IMR-90 (cell line): Measurements from ENCODE around the gene CUX1. TPM values are rescaled to one million over a fixed set of nuclear protein-coding genes. Genes with fewer than 3 reads are reported as not detected.

ENCODE experiments used
- ATAC-seq: fragments of 200-7000 bp; cut with Tn5 transposase; 2 replicates; pipeline ENCODE4 v1.9.1; 2020; ENCODE audit warnings: low read depth, mild to moderate bottlenecking, moderate library complexity
- BruUV-seq: library from RNA; stranded (reverse); fragments of 400-500 nt; replicated peaks from 2 replicates; lab custom pipeline; 2021; lab: Mats Ljungman, UMichigan
- CTCF ChIA-PET: fragments of 300-600 bp; formaldehyde crosslinking; extraction: SDS; loops from one replicate; lab custom pipeline; 2021; ENCODE audit warnings: antibody characterized with exemption; lab: Yijun Ruan, JAX
- POLR2A ChIA-PET: fragments of 300-600 bp; sonication (Branson Sonifier 250); formaldehyde crosslinking; loops from one replicate; lab custom pipeline; 2022; ENCODE audit warnings: antibody characterized with exemption; ENCODE audit not compliant: unreplicated experiment; lab: Charles Lee
- DNase-seq: peaks from one replicate; pipeline ENCODE4 v3.0.0; 2013
- H2AFZ ChIP-seq: replicated peaks from 2 replicates; pipeline ENCODE3; 2013; ENCODE audit warnings: low read length, mild to moderate bottlenecking; ENCODE audit not compliant: poor library complexity
- H2AK5ac ChIP-seq: 2 replicates; pipeline ENCODE4 v1.6.1; 2013; ENCODE audit warnings: low read depth, low read length, inconsistent platforms
- H2AK9ac ChIP-seq: replicated peaks from 2 replicates; pipeline ENCODE3; 2013; ENCODE audit warnings: mild to moderate bottlenecking, low read depth, low read length, moderate library complexity; ENCODE audit not compliant: poor library complexity
- H2BK120ac ChIP-seq: 2 replicates; pipeline ENCODE4 v1.6.1; 2013; ENCODE audit warnings: low read depth, low read length, inconsistent platforms
- H2BK15ac ChIP-seq: 3 replicates; pipeline ENCODE4 v1.6.1; 2013; ENCODE audit warnings: low read depth, low read length, inconsistent platforms
- H2BK20ac ChIP-seq: 2 replicates; pipeline ENCODE4 v1.6.1; 2013; ENCODE audit warnings: low read depth, mild to moderate bottlenecking, inconsistent platforms, low read length, moderate library complexity
- H2BK5ac ChIP-seq: 2 replicates; pipeline ENCODE4 v1.6.1; 2013; ENCODE audit warnings: mild to moderate bottlenecking, low read depth, low read length, inconsistent platforms; ENCODE audit not compliant: poor library complexity, severe bottlenecking
- H3K14ac ChIP-seq: replicated peaks from 2 replicates; pipeline ENCODE4 v1.6.1; 2013; ENCODE audit warnings: low read depth, low read length, inconsistent platforms
- H3K18ac ChIP-seq: 2 replicates; pipeline ENCODE4 v1.6.1; 2013; ENCODE audit warnings: low read depth, low read length, control low read depth
- H3K23ac ChIP-seq: 2 replicates; pipeline ENCODE4 v1.6.1; 2013; ENCODE audit warnings: low read depth, low read length, inconsistent platforms
- H3K27ac ChIP-seq: 2 replicates; pipeline ENCODE4 v1.5.1; 2013; ENCODE audit warnings: mild to moderate bottlenecking, control low read depth, low read length; ENCODE audit not compliant: insufficient read depth
- H3K27me3 ChIP-seq: 2 replicates; pipeline ENCODE4 v1.6.1; 2013; ENCODE audit warnings: low read length; ENCODE audit not compliant: control insufficient read depth, insufficient read depth
- H3K36me3 ChIP-seq: 2 replicates; pipeline ENCODE4 v1.6.1; 2013; ENCODE audit warnings: low read length, mixed read lengths; ENCODE audit not compliant: control insufficient read depth, insufficient read depth
- H3K4ac ChIP-seq: 2 replicates; pipeline ENCODE4 v1.6.1; 2013; ENCODE audit warnings: low read depth, low read length, inconsistent platforms
- H3K4me1 ChIP-seq: 2 replicates; pipeline ENCODE4 v1.6.1; 2013; ENCODE audit warnings: low read length, mixed read lengths; ENCODE audit not compliant: control insufficient read depth, insufficient read depth
- H3K4me2 ChIP-seq: 2 replicates; pipeline ENCODE4 v1.6.1; 2013; ENCODE audit warnings: low read depth, mild to moderate bottlenecking, control low read depth, low read length, moderate library complexity
- H3K4me3 ChIP-seq: 2 replicates; pipeline ENCODE4 v1.5.1; 2013; ENCODE audit warnings: low read depth, mild to moderate bottlenecking, control low read depth, low read length, moderate library complexity; ENCODE audit not compliant: insufficient read depth
- H3K56ac ChIP-seq: 2 replicates; pipeline ENCODE4 v1.6.1; 2013; ENCODE audit warnings: low read length, inconsistent platforms; ENCODE audit not compliant: insufficient read depth; ENCODE audit errors: extremely low read depth
- H3K79me1 ChIP-seq, 2 experiments: 2 replicates each; pipeline ENCODE4 v1.6.1; 2013; ENCODE audit warnings: low read length in 2 of 2, inconsistent platforms in 1 of 2, low read depth in 1 of 2
- H3K9ac ChIP-seq: 2 replicates; pipeline ENCODE4 v1.6.1; 2013; ENCODE audit warnings: low read depth, low read length, control low read depth
- H3K9me1 ChIP-seq: 2 replicates; pipeline ENCODE4 v1.6.1; 2013; ENCODE audit warnings: low read length, inconsistent platforms; ENCODE audit not compliant: insufficient read depth
- H3K9me3 ChIP-seq: 2 replicates; pipeline ENCODE4 v1.6.1; 2013; ENCODE audit warnings: low read length; ENCODE audit not compliant: control insufficient read depth, insufficient read depth
- H4K20me1 ChIP-seq: 2 replicates; pipeline ENCODE4 v1.6.1; 2013; ENCODE audit warnings: low read length, inconsistent platforms; ENCODE audit not compliant: insufficient read depth
- H4K5ac ChIP-seq: 2 replicates; pipeline ENCODE4 v1.6.1; 2013; ENCODE audit warnings: mild to moderate bottlenecking, low read depth, low read length, control low read depth
- H4K8ac ChIP-seq, 2 experiments: 2 replicates each; pipeline ENCODE4 v1.6.1; 2013; ENCODE audit warnings: low read depth in 2 of 2, low read length in 2 of 2, control low read depth in 1 of 2, inconsistent platforms in 1 of 2
- H4K91ac ChIP-seq: 2 replicates; pipeline ENCODE4 v1.6.1; 2013; ENCODE audit warnings: low read depth, low read length, inconsistent platforms; ENCODE audit not compliant: insufficient read depth
- BHLHE40 ChIP-seq: fragments of 150-350 bp; IDR thresholded peaks from 2 replicates; pipeline ENCODE4 v1.6.1; 2016; ENCODE audit warnings: mild to moderate bottlenecking, low read depth, low read length
- CHD1 ChIP-seq: IDR thresholded peaks from 2 replicates; pipeline ENCODE4 v1.6.1; 2012; ENCODE audit warnings: low read depth, low read length, improper control_type of control experiment
- CTCF ChIP-seq: conservative IDR thresholded peaks from 2 replicates; pipeline ENCODE4 v1.5.1; 2012; ENCODE audit warnings: mild to moderate bottlenecking, low read depth, low read length, improper control_type of control experiment
- MAFK ChIP-seq: IDR thresholded peaks from 2 replicates; pipeline ENCODE4 v1.6.1; 2012; ENCODE audit warnings: low read depth, low read length, improper control_type of control experiment
- NFE2L2 ChIP-seq: fragments of 150-350 bp; IDR thresholded peaks from 2 replicates; pipeline ENCODE4 v1.6.1; 2016; ENCODE audit warnings: low read depth, mild to moderate bottlenecking, low read length
- SMC3 ChIP-seq: fragments of 150-350 bp; IDR thresholded peaks from 2 replicates; pipeline ENCODE4 v1.6.1; 2016; ENCODE audit warnings: low read depth, mild to moderate bottlenecking, antibody characterized with exemption, low read length, moderate library complexity
- WGBS, 2 experiments: methylation state at CpG; one replicate each; pipeline versions ENCODE4 v1.1.5 to v1.1.7; 2013; ENCODE audit warnings: missing lambda C conversion rate in 2 of 2; ENCODE audit not compliant: insufficient read length in 1 of 2; ENCODE audit errors: extremely low coverage in 2 of 2; 5-methylcytosine and 5-hydroxymethylcytosine counted together
- dilution Hi-C: fragments of 300-500 bp; cut with HindIII; formaldehyde crosslinking; loops from one replicate; pipeline ENCODE4 v1.14.3; 2018; ENCODE audit warnings: low sequenced_read_pairs; ENCODE audit not compliant: unreplicated experiment
- in situ Hi-C: fragments of 300-500 bp; cut with MboI; formaldehyde crosslinking; loops from 3 replicates; pipeline ENCODE4 v1.14.3; 2019; ENCODE audit warnings: low sequenced_read_pairs, inconsistent platforms, mixed read lengths
- intact Hi-C: fragments of 100-400 bp; cut with micrococcal nuclease; formaldehyde crosslinking; loops from 2 replicates; pipeline ENCODE4 v1.10.0; 2022
- polyA plus RNA-seq, 3 experiments: library from polyadenylated mRNA; depleted of rRNA; stranded (reverse); fragments of >200 nt; gene quantifications; 2 replicates each; pipeline ENCODE4 v1.2.3, GENCODE V29; 2012; ENCODE audit warnings: low replicate concordance in 1 of 3
- total RNA-seq: library from RNA; depleted of rRNA; stranded (reverse); fragments of >200 nt; gene quantifications from 2 replicates; pipeline ENCODE4 v1.2.3, GENCODE V29; 2012

CUX1 gene
- total and polyA plus RNA-seq, 2 of the 4 experiments (the other 2 are of a cell fraction): 19.7 to 46.4 TPM

DNA sequence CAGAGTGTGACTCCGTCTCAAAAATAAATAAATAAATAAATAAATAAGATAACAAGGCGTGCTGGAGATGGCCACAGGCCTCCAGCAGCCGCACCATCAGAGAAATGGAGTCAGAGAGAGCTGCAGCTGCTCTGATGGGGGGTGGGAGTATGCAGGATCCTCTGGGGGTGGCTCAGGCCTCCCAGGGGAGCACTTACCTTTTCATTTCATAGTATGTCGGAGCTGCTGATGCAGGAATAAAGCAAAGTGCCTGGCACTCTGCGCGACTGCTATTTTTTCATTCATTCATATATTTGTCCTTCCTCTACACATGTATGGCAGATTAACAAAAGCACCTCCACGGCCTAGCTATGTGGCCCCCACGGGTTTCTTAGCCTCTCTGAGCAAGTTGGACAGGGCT is 175.9 kb downstream of the CUX1 start:
- Histone ChIP-seq H2BK20ac (no peak overlapping the region), H2AK9ac (no peak overlapping the region), H2AK5ac (no peak overlapping the region), H3K27me3 (no peaks in the 10 kb centered on the region), H3K4me3 (no peak overlapping the region), H2AFZ (no peak overlapping the region), H3K4ac (no peak overlapping the region), H3K36me3 (no peaks in the 10 kb centered on the region; the same call in 1 of the 2 replicates), H3K27ac (no peak overlapping the region), H3K79me1 (peaks cover 24 to 47% of the 10 kb centered on the region in 2 experiments), H3K56ac (no peak overlapping the region), H3K18ac (no peak overlapping the region), H2BK120ac (no peak overlapping the region), H4K91ac (no peak overlapping the region), H4K20me1 (peaks cover 12% of the 10 kb centered on the region), H3K4me1 (no peaks in the 10 kb centered on the region), H4K8ac (no peak overlapping the region), H3K9ac (no peak overlapping the region), H2BK15ac (no peak overlapping the region), H3K9me3 (no peaks in the 10 kb centered on the region), H3K23ac (no peak overlapping the region), H3K14ac (no peak overlapping the region), H2BK5ac (no peak overlapping the region), H3K9me1 (peaks cover 6% of the 10 kb centered on the region; the same call in 1 of the 2 replicates), H3K4me2 (no peak overlapping the region), H4K5ac (no peak overlapping the region)
- dilution Hi-C loops (no loop called here), in situ Hi-C loops (no loop called here), intact Hi-C loops (no loop called here)
- 93% methylated on average over 2 of the region's 8 CpGs; no CpG with 5 or more reads in 1 of the 2 experiments for WGBS, 2 experiments
- no TSS peak for BruUV-seq
- DNase-seq (no peak), ATAC-seq (no peak)
- TF ChIP-seq BHLHE40 (no peak), CHD1 (no peak), MAFK (no peak), CTCF (no peak), NFE2L2 (no peak), SMC3 (no peak)
- CTCF ChIA-PET: no interaction called here
- POLR2A ChIA-PET: no interaction called here
